ENCODE measurements around the gene TGFA. TPM values are rescaled to one million over a fixed set of nuclear protein-coding genes. Genes with fewer than 3 reads are reported as not detected.
A peak's percentile ranks its signal among the peaks of the same experiment; 100 is the strongest.

The TGFA gene
- 7.8 and 8.9 TPM in 2 replicates for total RNA-seq (2014; rRNA removed; shearing (Covaris generic))

GRCh38 chr2:70553584-70554337 lies at the start of gene TGFA:
Gene TGFA (minus strand): TSS chr2:70553826. CDS start chr2:70553767, 59 bp downstream.
- Histone ChIP-seq H3K27me3 (peaks cover 15% of the 10 kb centered on the region), H3K27ac (peak within 1 kb of the TSS; percentile 32), H3K4me3 (peak within 1 kb of the TSS; percentile 65), H3K9me3 (replicated peaks) (no peaks in the 10 kb centered on the region), H3K4me1 (peaks cover 28% of the 10 kb centered on the region), H3K36me3 (no peaks in the 10 kb centered on the region)
- peak; percentile 90 for DNase-seq

- DNase-seq: no peak
- no peaks in the 10 kb centered on the region for H3K36me3 ChIP-seq
- H3K27me3 ChIP-seq: no peaks in the 10 kb centered on the region
- peaks cover 7% of the 10 kb centered on the region; the same call in 1 of the 2 replicates for H3K4me1 ChIP-seq
- H3K9me3 ChIP-seq (replicated peaks): peaks cover 11% of the 10 kb centered on the region
- H3K4me3 ChIP-seq: no peak overlapping the region
- H3K27ac ChIP-seq: no peak overlapping the region
Measured at GRCh38 chr2:70603066-70603465, 49.4 kb upstream of the TGFA start.

GRCh38 chr2:70598197-70598596 lies 44.6 kb upstream of the TGFA start:
- DNase-seq: no peak
- H3K4me1 ChIP-seq: peaks cover 36% of the 10 kb centered on the region
- no peak overlapping the region for H3K4me3 ChIP-seq
- no peaks in the 10 kb centered on the region for H3K36me3 ChIP-seq
- no peak overlapping the region; the same call in 1 of the 2 replicates for H3K27ac ChIP-seq
- H3K27me3 ChIP-seq: no peaks in the 10 kb centered on the region
- H3K9me3 ChIP-seq (replicated peaks): peaks cover 12% of the 10 kb centered on the region

GRCh38 chr2:70596739-70597138 lies 43.1 kb upstream of the TGFA start:
- Histone ChIP-seq H3K27ac (peak overlapping the region; percentile 94), H3K9me3 (replicated peaks) (peaks cover 12% of the 10 kb centered on the region), H3K36me3 (no peaks in the 10 kb centered on the region), H3K4me3 (peak overlapping the region; percentile 43), H3K27me3 (no peaks in the 10 kb centered on the region), H3K4me1 (peaks cover 46% of the 10 kb centered on the region)
- DNase-seq: peak; percentile 98 to 99

- Histone ChIP-seq H3K4me3 (peak overlapping the region; percentile 43), H3K9me3 (replicated peaks) (peaks cover 12% of the 10 kb centered on the region), H3K4me1 (peaks cover 46% of the 10 kb centered on the region), H3K27me3 (no peaks in the 10 kb centered on the region), H3K27ac (peak overlapping the region; percentile 94), H3K36me3 (no peaks in the 10 kb centered on the region)
- peak; percentile 85 to 89 for DNase-seq
Measured at GRCh38 chr2:70596293-70596692, 42.7 kb upstream of the TGFA start.

- Histone ChIP-seq H3K27me3 (no peaks in the 10 kb centered on the region), H3K4me3 (no peak overlapping the region)
- DNase-seq: no peak
Measured at GRCh38 chr2:70583091-70583490, 29.5 kb upstream of the TGFA start.

GRCh38 chr2:70580352-70580751 lies 26.7 kb upstream of the TGFA start:
- Histone ChIP-seq H3K9me3 (replicated peaks) (0 out of 2 replicates have a peak, but pooled peaks cover 5% of the 10 kb centered on the region), H3K4me3 (no peak overlapping the region), H3K36me3 (no peaks in the 10 kb centered on the region), H3K27me3 (no peaks in the 10 kb centered on the region), H3K4me1 (peaks cover 17% of the 10 kb centered on the region), H3K27ac (peak overlapping the region; percentile 1; the same call in 1 of the 2 replicates)
- DNase-seq: peak; percentile 44 to 67

More at GRCh38 chr2:70583091-70583490, 29.5 kb upstream of the TGFA start:
- no peaks in the 10 kb centered on the region for H3K9me3 ChIP-seq (replicated peaks)
- no peak overlapping the region for H3K27ac ChIP-seq
- H3K36me3 ChIP-seq: no peaks in the 10 kb centered on the region
- H3K4me1 ChIP-seq: peaks cover 17% of the 10 kb centered on the region

- no peak overlapping the region for H3K27ac ChIP-seq
- peaks cover 10% of the 10 kb centered on the region for H3K4me1 ChIP-seq
- H3K9me3 ChIP-seq (replicated peaks): 0 out of 2 replicates have a peak, but pooled peaks cover 9% of the 10 kb centered on the region
- H3K36me3 ChIP-seq: no peaks in the 10 kb centered on the region
- no peak overlapping the region for H3K4me3 ChIP-seq
- peak; percentile 42 to 58 for DNase-seq
- H3K27me3 ChIP-seq: no peaks in the 10 kb centered on the region
Measured at GRCh38 chr2:70574618-70575017, 21.0 kb upstream of the TGFA start.

GRCh38 chr2:70574109-70574508 lies 20.5 kb upstream of the TGFA start:
- no peak for DNase-seq
- Histone ChIP-seq H3K27me3 (no peaks in the 10 kb centered on the region), H3K36me3 (no peaks in the 10 kb centered on the region), H3K27ac (no peak overlapping the region), H3K4me3 (no peak overlapping the region), H3K4me1 (peaks cover 10% of the 10 kb centered on the region), H3K9me3 (replicated peaks) (0 out of 2 replicates have a peak, but pooled peaks cover 9% of the 10 kb centered on the region)

- Histone ChIP-seq H3K36me3 (no peaks in the 10 kb centered on the region), H3K9me3 (replicated peaks) (0 out of 2 replicates have a peak, but pooled peaks cover 4% of the 10 kb centered on the region), H3K4me1 (peaks cover 10% of the 10 kb centered on the region), H3K4me3 (no peak overlapping the region), H3K27ac (no peak overlapping the region), H3K27me3 (no peaks in the 10 kb centered on the region)
- no peak for DNase-seq
Measured at GRCh38 chr2:70570041-70570661, 16.5 kb upstream of the TGFA start.

- Histone ChIP-seq H3K4me1 (peaks cover 8% of the 10 kb centered on the region), H3K27ac (no peak overlapping the region), H3K4me3 (no peak overlapping the region), H3K9me3 (replicated peaks) (0 out of 2 replicates have a peak, but pooled peaks cover 4% of the 10 kb centered on the region), H3K36me3 (no peaks in the 10 kb centered on the region), H3K27me3 (no peaks in the 10 kb centered on the region)
- no peak for DNase-seq
Measured at GRCh38 chr2:70569559-70569958, 15.9 kb upstream of the TGFA start.

- H3K4me3 ChIP-seq: no peak overlapping the region
- H3K36me3 ChIP-seq: no peaks in the 10 kb centered on the region
- no peak overlapping the region for H3K27ac ChIP-seq
- no peaks in the 10 kb centered on the region; the same call in 1 of the 2 replicates for H3K4me1 ChIP-seq
- no peak for DNase-seq
- no peaks in the 10 kb centered on the region for H3K27me3 ChIP-seq
- no peaks in the 10 kb centered on the region for H3K9me3 ChIP-seq (replicated peaks)
Measured at GRCh38 chr2:70566906-70567305, 13.3 kb upstream of the TGFA start.

- DNase-seq: no peak
- H3K36me3 ChIP-seq: no peaks in the 10 kb centered on the region
- H3K27me3 ChIP-seq: no peaks in the 10 kb centered on the region
- H3K4me3 ChIP-seq: no peak overlapping the region
- H3K4me1 ChIP-seq: no peaks in the 10 kb centered on the region; the same call in 1 of the 2 replicates
- H3K27ac ChIP-seq: no peak overlapping the region
- no peaks in the 10 kb centered on the region for H3K9me3 ChIP-seq (replicated peaks)
Measured at GRCh38 chr2:70566464-70566863, 12.8 kb upstream of the TGFA start.

GRCh38 chr2:70565039-70565731 lies 11.6 kb upstream of the TGFA start:
- Histone ChIP-seq H3K4me1 (no peaks in the 10 kb centered on the region; the same call in 1 of the 2 replicates), H3K9me3 (replicated peaks) (no peaks in the 10 kb centered on the region), H3K36me3 (no peaks in the 10 kb centered on the region), H3K4me3 (no peak overlapping the region), H3K27ac (no peak overlapping the region; the same call in 1 of the 2 replicates), H3K27me3 (no peaks in the 10 kb centered on the region)
- peak; percentile 42 to 66 for DNase-seq

GRCh38 chr2:70561893-70562292 lies 8.3 kb upstream of the TGFA start:
- H3K36me3 ChIP-seq: no peaks in the 10 kb centered on the region
- no peak overlapping the region for H3K4me3 ChIP-seq
- DNase-seq: no peak
- no peaks in the 10 kb centered on the region for H3K27me3 ChIP-seq
- peaks cover 8% of the 10 kb centered on the region for H3K4me1 ChIP-seq
- no peak overlapping the region for H3K27ac ChIP-seq
- no peaks in the 10 kb centered on the region for H3K9me3 ChIP-seq (replicated peaks)
